Measurements from ENCODE around the gene S100A7A.

DNA sequence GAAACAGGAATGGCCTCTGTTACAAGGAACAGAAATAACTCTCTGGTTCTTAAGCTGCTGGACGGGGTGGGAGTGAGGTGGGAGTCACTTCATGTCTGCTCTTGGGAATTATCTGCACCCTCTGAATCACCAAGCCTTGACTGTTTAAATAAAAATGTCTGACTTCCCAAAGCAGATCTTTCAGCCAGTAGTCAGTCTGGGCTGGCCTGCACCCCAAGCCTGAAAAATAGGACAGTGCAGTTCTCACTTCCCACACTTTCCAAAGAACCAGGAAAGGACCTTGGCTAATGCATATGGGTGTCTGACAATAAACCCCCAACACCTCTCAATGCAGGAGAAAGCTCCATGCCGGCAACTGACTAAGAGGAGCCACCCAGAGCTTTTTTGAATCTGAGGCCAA, 43.3 kb downstream of the S100A7A start:
- TF ChIP-seq, protein P1, sequence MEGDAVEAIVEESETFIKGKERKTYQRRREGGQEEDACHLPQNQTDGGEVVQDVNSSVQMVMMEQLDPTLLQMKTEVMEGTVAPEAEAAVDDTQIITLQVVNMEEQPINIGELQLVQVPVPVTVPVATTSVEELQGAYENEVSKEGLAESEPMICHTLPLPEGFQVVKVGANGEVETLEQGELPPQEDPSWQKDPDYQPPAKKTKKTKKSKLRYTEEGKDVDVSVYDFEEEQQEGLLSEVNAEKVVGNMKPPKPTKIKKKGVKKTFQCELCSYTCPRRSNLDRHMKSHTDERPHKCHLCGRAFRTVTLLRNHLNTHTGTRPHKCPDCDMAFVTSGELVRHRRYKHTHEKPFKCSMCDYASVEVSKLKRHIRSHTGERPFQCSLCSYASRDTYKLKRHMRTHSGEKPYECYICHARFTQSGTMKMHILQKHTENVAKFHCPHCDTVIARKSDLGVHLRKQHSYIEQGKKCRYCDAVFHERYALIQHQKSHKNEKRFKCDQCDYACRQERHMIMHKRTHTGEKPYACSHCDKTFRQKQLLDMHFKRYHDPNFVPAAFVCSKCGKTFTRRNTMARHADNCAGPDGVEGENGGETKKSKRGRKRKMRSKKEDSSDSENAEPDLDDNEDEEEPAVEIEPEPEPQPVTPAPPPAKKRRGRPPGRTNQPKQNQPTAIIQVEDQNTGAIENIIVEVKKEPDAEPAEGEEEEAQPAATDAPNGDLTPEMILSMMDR (IDR thresholded peaks at IDR 0.05): no peak
- TF ChIP-seq POLR2A (IDR thresholded peaks at IDR 0.05): no peak

Data from ovary (tissue), 3 donors.